Skin epidermis (tissue), 12 donors: ENCODE measurements around the gene BHLHA15.

ENCODE experiments used
- H3K27ac ChIP-seq, 21 experiments: fragments of 200-600 bp; sonication (generic) in 11 of 21; one replicate each; pipeline ENCODE4 v1.5.0; 2020; ENCODE audit warnings: mild to moderate bottlenecking in 3 of 21, inconsistent platforms in 2 of 21, moderate library complexity in 2 of 21
- H3K4me3 ChIP-seq, 7 experiments: fragments of 200-600 bp; sonication (generic) in 2 of 7; one replicate each; pipeline ENCODE4 v1.5.0; 2020; ENCODE audit warnings: inconsistent platforms in 2 of 7, mild to moderate bottlenecking in 2 of 7, moderate library complexity in 1 of 7

Gene BHLHA15

DNA sequence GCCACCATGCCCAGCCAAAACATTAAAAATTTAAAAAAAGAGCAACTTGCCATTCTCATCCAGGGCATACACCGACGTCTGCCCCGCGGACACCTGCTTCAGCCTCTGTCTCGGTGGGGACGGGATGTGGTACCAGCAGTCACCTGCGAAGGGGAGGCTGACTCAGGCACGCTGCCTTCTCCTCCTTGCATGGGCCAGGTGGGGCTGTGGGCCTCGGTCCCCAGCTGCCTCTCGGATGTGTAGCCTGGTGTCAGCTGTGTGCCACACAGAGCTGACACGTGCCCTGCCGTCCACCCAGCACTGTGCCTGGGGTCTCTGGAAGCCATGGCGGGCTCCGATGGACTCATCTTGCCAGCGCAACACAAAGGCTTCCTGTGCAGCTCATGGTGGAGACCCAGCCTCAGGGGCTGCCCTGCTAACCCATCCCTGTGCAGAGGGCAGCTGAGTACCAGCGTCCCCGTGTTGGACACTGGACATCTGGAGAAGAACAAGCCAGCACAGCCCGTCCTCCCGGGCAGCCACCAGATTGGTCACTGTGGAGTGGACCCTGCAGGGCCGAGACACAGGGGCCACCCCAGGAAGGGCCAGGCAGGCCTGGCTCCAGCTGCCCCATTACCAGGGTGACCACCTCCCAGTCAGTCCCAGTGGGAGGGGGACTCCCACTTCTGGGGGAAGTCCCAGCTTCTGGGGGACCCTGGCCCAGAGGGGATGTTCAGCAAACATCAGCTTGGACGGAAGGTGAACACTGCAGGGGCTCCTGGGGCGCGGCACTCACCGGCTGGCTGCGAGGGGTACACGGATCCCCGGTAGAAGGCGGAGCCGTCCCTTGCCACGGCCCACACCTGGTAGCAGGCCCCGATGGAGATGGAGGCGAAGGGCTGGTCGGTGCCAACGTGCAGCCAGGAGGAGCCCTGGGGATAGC is 10.6 kb downstream of the BHLHA15 start:
- Histone ChIP-seq H3K27ac (no peak overlapping the region), H3K4me3 (no peak overlapping the region)

- no peak overlapping the region for H3K27ac ChIP-seq
- no peak overlapping the region for H3K4me3 ChIP-seq
These were observed 11.4 kb downstream of the BHLHA15 start for GRCh38 chr7:98222533-98223195.

DNA sequence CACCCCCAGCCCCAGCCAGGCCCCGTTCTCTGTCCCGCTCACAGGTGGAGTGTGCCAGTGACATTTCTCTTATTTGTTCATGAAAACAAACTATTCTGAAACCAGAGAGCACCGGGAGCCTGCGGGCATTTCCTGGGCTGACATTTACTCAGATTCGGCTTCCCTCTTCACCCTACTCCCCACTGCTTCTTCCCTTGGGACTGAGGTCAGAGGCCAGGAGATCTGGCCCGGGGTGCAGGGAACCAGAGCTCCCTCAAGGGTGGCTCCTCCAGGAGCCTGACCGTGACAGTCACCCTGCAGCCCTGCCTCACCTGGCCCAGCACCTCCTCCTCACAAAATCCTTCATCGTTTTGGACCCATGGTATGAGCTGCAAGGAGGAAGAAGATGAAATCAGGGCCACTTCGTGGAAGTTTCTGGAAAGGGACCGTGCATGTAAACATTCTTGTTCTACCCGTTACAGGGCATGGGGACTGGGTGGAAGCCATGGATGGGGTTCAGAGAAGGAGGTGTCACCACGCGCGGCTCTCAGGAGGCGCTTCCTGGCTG is 12.2 kb downstream of the BHLHA15 start:
- no peak overlapping the region for H3K27ac ChIP-seq
- no peak overlapping the region for H3K4me3 ChIP-seq

GRCh38 chr7:98223898-98224700 is 12.9 kb downstream of the BHLHA15 start:
- no peak overlapping the region for H3K27ac ChIP-seq
- no peak overlapping the region for H3K4me3 ChIP-seq

- Histone ChIP-seq H3K27ac (no peak overlapping the region), H3K4me3 (no peak overlapping the region)
These were observed 13.5 kb downstream of the BHLHA15 start for GRCh38 chr7:98224701-98225181.

DNA sequence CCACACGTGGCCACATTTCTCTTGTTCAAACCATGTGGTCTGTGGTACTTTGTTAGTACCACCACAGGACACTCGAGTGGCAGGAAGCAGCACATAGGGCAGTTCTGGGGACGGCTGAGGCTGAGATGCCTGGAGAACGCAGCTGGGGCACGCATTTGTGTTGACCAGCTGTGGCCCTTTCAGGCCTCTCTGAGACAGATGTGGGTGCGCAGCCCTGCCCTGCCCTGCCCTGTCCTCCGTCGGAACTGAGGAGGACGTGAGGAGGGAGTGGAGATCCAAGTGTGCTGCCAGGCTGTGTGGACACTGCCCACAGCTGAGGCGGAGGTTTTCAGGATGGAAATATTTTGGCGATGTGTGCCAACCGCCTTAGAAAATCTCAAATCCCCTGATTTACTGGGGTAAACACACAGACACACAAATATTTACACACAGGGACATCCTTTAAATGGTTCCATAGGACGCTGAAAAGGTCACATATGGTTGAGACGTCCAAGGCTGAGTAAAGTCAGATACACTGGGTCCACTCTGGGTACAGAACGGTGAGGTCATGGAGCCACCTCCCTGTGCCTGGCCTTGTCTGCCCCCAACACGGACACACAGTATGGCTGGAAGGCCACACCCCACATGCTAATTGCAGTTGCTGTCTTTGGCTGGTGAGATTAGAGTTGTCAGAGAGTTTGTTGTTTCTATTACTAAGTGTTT is 14.8 kb downstream of the BHLHA15 start:
- H3K4me3 ChIP-seq = no peak overlapping the region
- no peak overlapping the region for H3K27ac ChIP-seq

- no peak overlapping the region for H3K4me3 ChIP-seq
- no peak overlapping the region for H3K27ac ChIP-seq
These were observed 16.7 kb downstream of the BHLHA15 start for GRCh38 chr7:98227939-98228338.

DNA sequence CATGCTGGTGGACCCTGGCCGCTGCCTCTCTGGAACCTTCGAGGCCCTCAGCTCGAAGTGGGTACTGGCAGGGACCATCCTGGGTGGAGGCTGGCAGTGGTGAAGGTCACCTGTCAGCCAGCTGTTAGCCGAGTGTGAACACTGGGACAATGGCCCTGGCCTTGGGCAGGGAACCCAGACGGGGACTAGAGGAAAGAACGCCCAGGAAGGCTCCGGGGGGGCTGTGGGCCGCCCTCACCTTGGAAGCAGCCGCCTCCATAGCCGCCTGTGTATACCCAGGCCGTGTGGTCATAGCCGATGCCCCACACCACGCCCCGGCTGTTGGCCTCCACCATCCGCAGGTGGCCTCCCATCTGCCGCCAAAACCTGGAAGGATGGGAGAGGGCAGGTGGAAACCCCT is 17.6 kb downstream of the BHLHA15 start:
- H3K27ac ChIP-seq = no peak overlapping the region

GRCh38 chr7:98229441-98229840 is 18.2 kb downstream of the BHLHA15 start:
- no peak overlapping the region for H3K4me3 ChIP-seq
- no peak overlapping the region for H3K27ac ChIP-seq

More for the DNA sequence above, 17.6 kb downstream of the BHLHA15 start:
- no peak overlapping the region for H3K4me3 ChIP-seq

DNA sequence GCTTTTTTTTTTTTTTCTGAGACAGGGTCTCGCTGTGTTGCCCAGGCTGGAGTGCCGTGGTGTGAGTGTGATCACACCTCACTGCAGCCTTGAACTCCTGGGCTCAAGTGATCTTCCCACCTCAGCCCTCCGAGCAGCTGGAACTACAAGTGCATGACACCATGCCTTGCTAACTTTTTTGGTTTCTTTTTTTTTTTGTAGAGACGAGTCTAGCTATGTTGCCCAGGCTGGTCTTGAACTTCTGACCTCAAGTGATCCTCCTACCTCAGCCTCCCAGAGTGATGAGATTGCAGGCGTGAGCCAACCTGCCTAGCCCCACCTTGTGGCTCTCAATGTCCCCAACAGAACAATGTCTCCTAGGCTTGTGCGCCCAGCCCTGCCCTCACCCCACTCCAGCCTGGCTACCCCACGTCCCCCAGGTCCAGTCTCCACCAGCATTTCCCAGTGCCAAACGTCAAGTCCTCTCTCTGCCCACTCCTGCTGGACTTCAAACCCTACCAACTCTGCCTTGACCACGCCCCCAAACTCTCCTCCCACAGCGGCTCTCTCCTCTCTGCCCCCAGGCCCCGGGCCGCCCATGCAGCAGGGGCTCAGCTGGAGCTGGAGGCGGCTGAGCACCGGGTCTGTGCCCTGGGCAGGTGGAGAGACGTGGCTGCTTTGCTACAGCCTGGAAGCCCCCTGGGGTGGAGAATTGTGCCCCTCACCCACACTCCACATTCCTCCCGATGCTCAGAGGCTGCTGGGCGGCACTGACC is 18.9 kb downstream of the BHLHA15 start:
- no peak overlapping the region for H3K27ac ChIP-seq

GRCh38 chr7:98230746-98231471 is 19.7 kb downstream of the BHLHA15 start:
- Histone ChIP-seq H3K4me3 (no peak overlapping the region), H3K27ac (no peak overlapping the region)

More for the DNA sequence above, 18.9 kb downstream of the BHLHA15 start:
- no peak overlapping the region for H3K4me3 ChIP-seq

- no peak overlapping the region for H3K27ac ChIP-seq
- H3K4me3 ChIP-seq = no peak overlapping the region
These were observed 20.4 kb downstream of the BHLHA15 start for GRCh38 chr7:98231493-98232262.

GRCh38 chr7:98232263-98232585 is 21.0 kb downstream of the BHLHA15 start:
- Histone ChIP-seq H3K27ac (no peak overlapping the region), H3K4me3 (no peak overlapping the region)

- H3K4me3 ChIP-seq = no peak overlapping the region
These were observed 21.6 kb downstream of the BHLHA15 start for GRCh38 chr7:98232799-98233198.

DNA sequence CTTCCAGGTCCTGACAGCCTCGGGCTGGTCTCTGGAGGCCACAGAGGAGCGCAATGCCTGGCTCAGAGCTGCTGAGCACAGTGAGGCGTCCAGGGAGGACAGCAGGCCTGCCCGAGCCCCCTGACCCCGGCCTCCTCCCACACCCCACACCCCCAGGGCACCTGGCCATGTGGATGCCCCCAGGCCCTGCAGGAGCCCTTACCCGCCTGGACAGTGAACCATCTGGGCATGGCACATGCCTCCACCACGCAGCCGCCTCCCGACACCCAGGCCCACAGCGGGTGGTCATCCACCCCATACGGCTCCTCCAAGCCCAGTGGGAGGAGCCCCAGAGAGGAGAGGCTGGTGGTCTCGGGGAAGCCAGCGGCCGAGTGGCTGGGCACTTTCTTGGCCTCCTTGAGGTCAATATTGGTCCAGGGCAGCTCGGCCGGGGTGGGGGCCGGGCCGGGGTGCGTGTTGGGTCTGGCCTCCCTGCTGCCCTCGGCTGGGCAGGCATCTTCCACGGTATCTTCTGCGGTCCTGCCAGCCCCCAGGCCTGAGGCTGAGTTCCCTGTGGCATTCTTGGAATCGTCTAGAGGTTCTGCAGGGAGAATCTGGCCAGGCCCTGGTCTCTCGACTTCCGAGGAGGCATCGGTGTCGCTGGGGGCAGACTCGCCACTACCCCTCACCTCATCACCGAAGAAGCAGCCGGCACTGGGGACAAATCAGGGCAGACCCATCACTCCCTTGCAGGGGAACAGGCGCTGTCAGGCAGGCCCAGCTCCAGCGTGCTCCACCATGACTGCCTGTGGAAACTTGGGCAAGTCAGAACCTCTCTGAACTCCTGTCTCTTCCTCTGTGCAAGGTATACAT is 22.2 kb downstream of the BHLHA15 start:
- Histone ChIP-seq H3K4me3 (no peak overlapping the region), H3K27ac (no peak overlapping the region)

More at GRCh38 chr7:98232799-98233198, 21.6 kb downstream of the BHLHA15 start:
- no peak overlapping the region for H3K27ac ChIP-seq

GRCh38 chr7:98234429-98235147 is 23.3 kb downstream of the BHLHA15 start:
- Histone ChIP-seq H3K27ac (no peak overlapping the region), H3K4me3 (no peak overlapping the region)
